CD14-positive monocyte (primary cell): Measurements from ENCODE around the gene CXCR6. TPM values are rescaled to one million over a fixed set of nuclear protein-coding genes. Genes with fewer than 3 reads are reported as not detected.

Experiments used
- DNase-seq, 3 donors: peaks; one replicate each; pipeline ENCODE4 v3.0.0-alpha.2; 2011 to 2022
- H2AFZ ChIP-seq: 2 replicates; pipeline ENCODE4 v1.6.0; 2012; ENCODE audit warnings: mild to moderate bottlenecking, low read depth, low read length, inconsistent platforms; ENCODE audit not compliant: insufficient read depth, poor library complexity, severe bottlenecking
- H3K27ac ChIP-seq, 2 donors: 1 replicate in 1 of 2; 2 replicates in 1 of 2; pipeline ENCODE4 v1.5.1; 2012 to 2013; ENCODE audit warnings: low read length in 2 of 2, control low read depth in 1 of 2, inconsistent platforms in 1 of 2, low read depth in 1 of 2, mild to moderate bottlenecking in 1 of 2
- H3K27me3 ChIP-seq, 2 donors: one replicate each; pipeline versions ENCODE4 v1.6.0 to v1.6.1; 2011 to 2013; ENCODE audit warnings: low read length in 2 of 2; ENCODE audit not compliant: control insufficient read depth in 2 of 2, insufficient read depth in 2 of 2
- H3K36me3 ChIP-seq, 2 donors: replicated peaks in 1 of 2; 1 replicate in 1 of 2; 2 replicates in 1 of 2; pipeline versions ENCODE4 v1.5.1 to v1.6.1; 2012 to 2013; ENCODE audit warnings: low read length in 2 of 2, control low read depth in 1 of 2, inconsistent platforms in 1 of 2, mild to moderate bottlenecking in 1 of 2; ENCODE audit not compliant: insufficient read depth in 2 of 2, control insufficient read depth in 1 of 2
- H3K4me1 ChIP-seq, 2 donors: 1 replicate in 1 of 2; 2 replicates in 1 of 2; pipeline versions ENCODE4 v1.5.1 to v1.6.1; 2012 to 2013; ENCODE audit warnings: low read length in 2 of 2, control low read depth in 1 of 2, inconsistent platforms in 1 of 2, mild to moderate bottlenecking in 1 of 2, moderate library complexity in 1 of 2; ENCODE audit not compliant: insufficient read depth in 2 of 2, control insufficient read depth in 1 of 2
- H3K4me2 ChIP-seq: replicated peaks from 2 replicates; pipeline ENCODE3; 2012; ENCODE audit warnings: low read length, moderate library complexity, mild to moderate bottlenecking; ENCODE audit not compliant: poor library complexity, severe bottlenecking; ENCODE audit errors: extremely low read depth
- H3K4me3 ChIP-seq, 3 experiments: fragments of 200-600 bp in 1 of 3; sonication (generic) in 1 of 3; replicated peaks in 1 of 3; 1 replicate in 2 of 3; 2 replicates in 1 of 3; pipeline ENCODE4 v1.5.1; 2011 to 2013; ENCODE audit warnings: low read length in 3 of 3, mild to moderate bottlenecking in 3 of 3, control low read depth in 2 of 3, low read depth in 2 of 3, inconsistent platforms in 1 of 3, moderate library complexity in 1 of 3
- H3K79me2 ChIP-seq: 2 replicates; pipeline ENCODE4 v1.6.0; 2012; ENCODE audit warnings: mild to moderate bottlenecking, control low read depth, inconsistent platforms, low read length, moderate library complexity; ENCODE audit not compliant: insufficient read depth
- H3K9ac ChIP-seq: 2 replicates; pipeline ENCODE4 v1.6.0; 2017; ENCODE audit warnings: low read length, mild to moderate bottlenecking; ENCODE audit not compliant: insufficient read depth, poor library complexity, severe bottlenecking
- H3K9me3 ChIP-seq, 2 donors: replicated peaks in 1 of 2; 1 replicate in 1 of 2; 2 replicates in 1 of 2; pipeline versions ENCODE4 v1.5.1 to v1.6.1; 2012 to 2013; ENCODE audit warnings: low read length in 2 of 2, control low read depth in 1 of 2; ENCODE audit not compliant: control insufficient read depth in 1 of 2, insufficient read depth in 1 of 2
- H4K20me1 ChIP-seq: 2 replicates; pipeline ENCODE4 v1.6.0; 2012; ENCODE audit warnings: mild to moderate bottlenecking, low read length, control low read depth, moderate library complexity; ENCODE audit not compliant: insufficient read depth
- H3K27ac Mint-ChIP-seq, 7 donors: one replicate each; pipeline ENCODE4 v1.8.0; 2020; ENCODE audit warnings: mild to moderate bottlenecking in 7 of 7, mixed read lengths in 7 of 7, moderate library complexity in 6 of 7, inconsistent platforms in 2 of 7
- H3K27me3 Mint-ChIP-seq, 3 donors: one replicate each; pipeline ENCODE4 v1.8.0; 2021 to 2022; ENCODE audit warnings: low read depth in 3 of 3, mild to moderate bottlenecking in 3 of 3, mixed read lengths in 3 of 3, moderate library complexity in 3 of 3, inconsistent platforms in 1 of 3
- H3K36me3 Mint-ChIP-seq, 2 donors: one replicate each; pipeline ENCODE4 v1.8.0; 2020; ENCODE audit warnings: mixed read lengths in 2 of 2, inconsistent platforms in 1 of 2, mild to moderate bottlenecking in 1 of 2
- H3K4me1 Mint-ChIP-seq: one replicate; pipeline ENCODE4 v1.8.0; 2020; ENCODE audit warnings: mild to moderate bottlenecking, mixed read lengths
- H3K4me3 Mint-ChIP-seq, 2 donors: one replicate each; pipeline ENCODE4 v1.8.0; 2020; ENCODE audit warnings: mild to moderate bottlenecking in 2 of 2, mixed read lengths in 2 of 2, moderate library complexity in 1 of 2
- H3K9me3 Mint-ChIP-seq, 7 donors: one replicate each; pipeline ENCODE4 v1.8.0; 2020 to 2022; ENCODE audit warnings: mixed read lengths in 7 of 7, mild to moderate bottlenecking in 6 of 7, moderate library complexity in 6 of 7, inconsistent platforms in 2 of 7
- CTCF ChIP-seq: fragments of 200-600 bp; IDR thresholded peaks from one replicate; pipeline ENCODE4 v1.8.0; 2022; ENCODE audit warnings: antibody characterized with exemption, mild to moderate bottlenecking
- WGBS: methylation state at CpG from one replicate; pipeline ENCODE4 v1.1.5; 2013; ENCODE audit warnings: missing lambda C conversion rate; ENCODE audit not compliant: insufficient coverage; 5-methylcytosine and 5-hydroxymethylcytosine counted together
- intact Hi-C, 2 donors: fragments of 100-400 bp; cut with micrococcal nuclease; formaldehyde crosslinking; loops; one replicate each; pipeline versions ENCODE4 v1.15.0 to v1.15.1; 2023
- polyA plus RNA-seq, 3 donors: library from polyadenylated mRNA; depleted of rRNA in 1 of 3; unstranded in 2 of 3; stranded (reverse) in 1 of 3; fragments of 300-500 nt in 2 of 3; fragments of >200 nt in 1 of 3; fragmentation: Illumina TruSeq in 2 of 3; gene quantifications; 1 replicate in 2 of 3; 2 replicates in 1 of 3; pipeline ENCODE4 v1.2.3, GENCODE V29; 2012 to 2021

Gene CXCR6
- polyA plus RNA-seq, 3 donors = 0.10 TPM; not detected in 2

- Mint-ChIP-seq H3K9me3 (peaks cover 0 to 2% (median 0%) of the 10 kb centered on the region in 7 donors), H3K4me1 (peaks cover 4% of the 10 kb centered on the region), H3K36me3 (peaks cover 97 to 99% of the 10 kb centered on the region in 2 donors), H3K4me3 (no peak overlapping the region), H3K27ac (peak overlapping the region in 1 of 7 donors; percentile 69), H3K27me3 (peaks cover 0 to 3% (median 0%) of the 10 kb centered on the region in 3 donors)
- H3K79me2 ChIP-seq = no peaks in the 10 kb centered on the region
- intact Hi-C loops = no loop called here
- WGBS = 62% methylated on average over 6 of the region's 8 CpGs
- H4K20me1 ChIP-seq = no peaks in the 10 kb centered on the region
- H3K4me3 ChIP-seq = no peak overlapping the region
- TF ChIP-seq CTCF = no peak
- no peaks in the 10 kb centered on the region for H3K9me3 ChIP-seq
- H2AFZ ChIP-seq = no peak overlapping the region
- H3K4me1 ChIP-seq = no peaks in the 10 kb centered on the region
- H3K27me3 ChIP-seq = no peaks in the 10 kb centered on the region
- H3K36me3 ChIP-seq = peaks cover 100% of the 10 kb centered on the region in 2 donors
- no peak overlapping the region for H3K9ac ChIP-seq
- H3K27ac ChIP-seq = no peak overlapping the region
- no peak for DNase-seq
- no peak overlapping the region for H3K4me2 ChIP-seq
Measured at GRCh38 chr3:45964139-45964538, 20.9 kb downstream of the CXCR6 start.

GRCh38 chr3:45965253-45965652 is 22.0 kb downstream of the CXCR6 start:
- Mint-ChIP-seq H3K36me3 (peaks cover 97 to 99% of the 10 kb centered on the region in 2 donors), H3K27ac (peak overlapping the region in 1 of 7 donors; percentile 44), H3K4me3 (no peak overlapping the region), H3K9me3 (peaks cover 0 to 2% (median 0%) of the 10 kb centered on the region in 7 donors), H3K27me3 (peaks cover 0 to 3% (median 0%) of the 10 kb centered on the region in 3 donors), H3K4me1 (peaks cover 5% of the 10 kb centered on the region)
- Histone ChIP-seq H3K9me3 (no peaks in the 10 kb centered on the region), H3K27ac (no peak overlapping the region), H3K4me3 (no peak overlapping the region), H3K4me1 (no peaks in the 10 kb centered on the region), H3K36me3 (peaks cover 98 to 100% of the 10 kb centered on the region in 2 donors), H2AFZ (no peak overlapping the region), H4K20me1 (no peaks in the 10 kb centered on the region), H3K27me3 (no peaks in the 10 kb centered on the region), H3K4me2 (no peak overlapping the region), H3K79me2 (no peaks in the 10 kb centered on the region), H3K9ac (no peak overlapping the region)
- DNase-seq = no peak
- WGBS = 80% methylated on average over 3 of the region's 4 CpGs
- intact Hi-C loops = no loop called here
- TF ChIP-seq CTCF = no peak
